ENCODE data around the gene TNFAIP3.
A peak's percentile ranks its signal among the peaks of the same experiment; 100 is the strongest.

The TNFAIP3 gene

DNA sequence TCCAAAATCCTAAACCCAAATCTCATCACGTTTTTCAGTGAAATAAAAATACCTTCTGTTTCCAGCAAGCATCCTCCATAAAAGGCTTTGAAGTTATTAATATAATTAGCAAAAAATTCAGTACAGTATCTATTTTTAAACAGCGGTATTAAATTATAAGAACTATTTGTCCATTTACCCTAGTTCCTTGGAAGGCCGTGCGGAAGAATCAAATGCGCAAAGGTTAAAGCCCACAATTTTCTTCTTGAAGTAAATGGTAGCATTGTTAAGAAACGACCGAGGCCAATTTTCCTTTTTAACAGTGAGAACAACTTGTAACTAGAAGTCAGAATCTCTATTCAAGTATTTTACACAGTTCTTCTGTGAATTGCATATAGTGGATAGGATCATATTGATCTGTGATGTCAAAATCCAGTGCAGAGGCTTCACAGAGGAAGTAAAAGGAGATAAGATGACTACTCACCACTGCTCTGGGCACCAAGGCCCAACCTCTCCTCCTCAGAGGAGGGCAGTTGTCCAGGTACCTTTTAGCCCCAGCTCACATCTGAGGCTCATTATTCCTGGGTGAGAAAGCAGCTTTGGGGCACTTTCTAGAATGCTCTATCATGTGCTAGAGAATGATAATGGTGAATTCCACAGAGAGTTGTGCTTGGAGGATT is 36.3 kb downstream of the TNFAIP3 start:
- no peak for DNase-seq (ENCODE audit: low read depth)

DNA sequence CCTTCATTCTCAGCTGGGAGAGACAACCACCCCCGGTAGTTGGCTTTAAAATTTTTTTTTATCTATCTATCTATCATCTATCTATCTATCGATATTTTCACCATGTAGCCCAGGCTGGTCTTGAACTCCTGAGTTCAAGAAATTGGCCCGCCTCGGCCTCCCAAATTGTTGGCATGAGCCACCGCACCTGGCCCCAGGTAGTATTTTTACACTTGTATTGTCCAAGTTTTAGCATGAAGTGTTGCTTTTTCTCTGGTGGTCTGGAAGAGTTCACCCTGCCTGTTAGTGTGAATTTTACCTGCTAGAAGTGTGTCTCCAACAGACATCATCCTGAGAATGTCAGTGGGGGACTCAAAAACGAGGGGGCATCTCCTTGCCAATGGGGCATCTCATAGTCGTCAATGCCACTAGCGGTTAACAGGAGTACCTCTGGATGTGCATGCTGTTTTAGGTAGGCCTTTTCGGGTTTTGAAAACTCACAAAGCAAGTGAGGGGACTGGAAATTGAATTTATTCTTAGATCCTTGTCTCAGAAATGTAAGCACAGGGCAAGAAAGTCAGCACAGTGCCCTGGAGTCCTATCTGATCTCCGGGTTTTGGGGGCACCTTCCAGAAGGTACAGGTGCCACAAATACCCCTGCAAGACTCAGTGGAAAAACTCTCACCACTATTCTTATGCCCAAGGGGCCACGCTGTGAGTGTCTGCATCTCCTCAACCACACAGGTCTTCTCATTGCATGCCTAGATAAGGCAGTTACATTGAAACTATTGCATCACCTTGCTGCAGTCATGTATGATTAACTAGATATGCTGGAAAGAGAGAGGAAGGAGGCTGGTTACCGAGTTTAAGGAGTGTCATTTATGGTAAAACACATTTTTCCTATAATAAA is 37.1 kb downstream of the TNFAIP3 start:
- DNase-seq (ENCODE audit: low read depth) = no peak

DNA sequence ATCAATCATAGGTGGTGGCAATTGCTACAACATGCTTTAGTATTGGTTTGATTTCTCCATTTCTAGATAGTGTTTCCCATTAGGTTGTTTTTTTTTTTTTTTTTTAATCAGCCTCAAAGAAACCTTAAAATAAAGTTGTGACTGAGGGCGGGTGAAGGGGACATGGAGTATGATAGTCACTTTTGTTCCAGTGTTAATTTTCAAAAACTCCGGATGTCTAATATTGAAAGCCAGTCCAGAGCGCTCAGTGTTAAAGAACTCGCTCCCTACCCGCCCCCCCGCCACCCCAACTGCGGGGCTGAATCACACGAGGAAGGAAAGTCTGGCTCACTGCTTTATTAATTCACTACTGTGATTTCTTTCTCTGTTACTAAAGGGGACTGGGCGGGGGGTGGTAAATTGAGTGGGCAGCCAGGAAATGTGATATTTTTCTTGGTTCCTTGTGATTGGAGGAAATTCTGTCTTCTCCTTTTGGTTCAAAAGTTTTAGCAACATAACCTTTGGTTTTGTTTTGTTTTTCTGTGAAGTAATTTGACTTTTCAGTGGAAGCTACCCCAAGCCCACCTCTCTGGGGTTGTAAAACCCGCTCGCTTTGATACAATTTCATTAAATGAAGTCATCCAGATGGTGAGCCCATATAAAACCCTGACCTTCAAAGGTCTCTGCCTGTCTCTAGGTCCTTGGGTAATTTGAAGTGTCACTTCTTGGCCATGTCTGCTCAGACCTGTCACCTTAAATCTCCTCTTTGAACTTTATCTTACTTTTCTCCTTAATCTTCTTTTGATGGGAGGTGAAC is 38.0 kb downstream of the TNFAIP3 start:
- DNase-seq (ENCODE audit: low read depth) = peak; percentile 48

DNA sequence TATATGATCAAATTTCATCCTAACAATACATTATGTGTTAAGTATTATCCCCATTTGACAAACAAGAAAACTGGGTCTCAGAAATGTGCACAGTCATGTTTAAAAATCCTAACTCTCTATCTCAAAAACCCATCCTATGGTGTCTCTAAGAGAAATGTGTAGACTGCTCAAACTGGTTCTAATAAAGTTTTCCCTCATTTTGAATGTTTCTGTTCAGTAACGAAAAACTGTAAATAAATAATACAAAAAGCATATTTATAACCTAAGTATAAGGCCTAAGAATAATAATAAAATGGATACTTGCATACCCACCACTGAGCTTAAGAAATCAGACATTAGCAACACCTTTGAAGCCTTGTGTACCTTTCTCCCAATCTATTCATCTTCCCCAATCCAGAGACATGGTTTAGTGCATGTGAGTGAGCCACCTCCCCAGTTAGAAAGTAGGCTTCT is 39.0 kb downstream of the TNFAIP3 start:
- DNase-seq (ENCODE audit: low read depth) = no peak

DNA sequence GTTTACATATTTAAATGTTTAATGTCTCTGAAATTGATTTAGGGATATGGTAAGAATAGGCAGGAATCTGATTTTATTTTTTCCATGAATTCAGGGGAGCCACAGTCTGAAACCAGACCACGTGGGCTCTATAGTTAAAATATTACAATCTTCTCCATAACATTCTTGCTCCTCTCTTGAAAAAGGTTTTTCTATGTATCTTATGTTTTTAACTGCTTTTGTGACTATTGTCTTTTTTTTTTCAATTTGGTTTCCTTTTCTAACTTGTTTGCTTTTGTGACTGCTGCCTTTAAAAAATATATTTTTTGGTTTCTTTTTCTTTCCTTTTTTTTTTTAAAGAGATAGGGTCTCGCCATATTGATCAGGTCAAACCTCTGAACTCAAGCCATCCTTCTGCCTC is 40.1 kb downstream of the TNFAIP3 start:
- no peak for DNase-seq (ENCODE audit: low read depth)

DNA sequence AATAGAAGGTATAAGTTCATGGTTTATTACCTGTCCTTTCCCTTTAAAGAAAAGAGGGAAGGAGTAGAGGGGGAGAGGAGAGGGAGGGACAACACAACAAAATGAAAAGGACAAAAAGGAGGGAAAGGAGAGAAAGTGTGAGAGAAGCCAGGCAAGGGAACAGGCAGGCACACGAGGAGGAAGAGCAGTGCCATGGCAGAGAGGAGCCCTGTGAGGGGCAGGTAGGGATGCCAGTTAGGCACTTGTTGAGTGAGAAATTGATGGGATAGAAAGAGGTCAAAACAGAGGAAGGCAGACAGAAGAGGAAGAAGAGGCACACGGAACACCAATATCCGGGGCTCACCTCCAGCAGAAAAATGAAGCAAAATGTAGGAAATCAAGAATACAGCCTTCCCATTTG is 42.5 kb downstream of the TNFAIP3 start:
- DNase-seq (ENCODE audit: low read depth) = no peak

DNA sequence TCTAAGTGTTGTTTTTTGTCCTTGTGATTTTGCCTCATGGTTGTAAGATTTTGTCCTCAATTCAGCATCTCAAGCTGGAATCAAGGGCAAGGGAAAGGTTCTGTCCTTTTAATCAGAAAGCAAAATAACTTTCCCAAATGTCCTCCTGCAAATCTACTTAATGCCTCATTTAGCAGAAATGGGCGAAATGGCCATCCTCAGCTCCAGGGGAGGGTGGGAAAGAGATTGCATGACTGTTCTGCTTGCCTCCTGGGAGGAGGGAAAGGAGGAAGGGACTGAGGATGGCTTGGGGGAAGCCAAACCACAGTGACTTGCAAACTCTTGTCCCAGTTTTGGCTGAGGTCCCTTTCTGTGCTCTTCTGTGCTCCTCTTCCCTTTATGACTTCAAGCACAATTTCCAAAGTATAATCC is 43.4 kb downstream of the TNFAIP3 start:
- DNase-seq (ENCODE audit: low read depth) = no peak

DNA sequence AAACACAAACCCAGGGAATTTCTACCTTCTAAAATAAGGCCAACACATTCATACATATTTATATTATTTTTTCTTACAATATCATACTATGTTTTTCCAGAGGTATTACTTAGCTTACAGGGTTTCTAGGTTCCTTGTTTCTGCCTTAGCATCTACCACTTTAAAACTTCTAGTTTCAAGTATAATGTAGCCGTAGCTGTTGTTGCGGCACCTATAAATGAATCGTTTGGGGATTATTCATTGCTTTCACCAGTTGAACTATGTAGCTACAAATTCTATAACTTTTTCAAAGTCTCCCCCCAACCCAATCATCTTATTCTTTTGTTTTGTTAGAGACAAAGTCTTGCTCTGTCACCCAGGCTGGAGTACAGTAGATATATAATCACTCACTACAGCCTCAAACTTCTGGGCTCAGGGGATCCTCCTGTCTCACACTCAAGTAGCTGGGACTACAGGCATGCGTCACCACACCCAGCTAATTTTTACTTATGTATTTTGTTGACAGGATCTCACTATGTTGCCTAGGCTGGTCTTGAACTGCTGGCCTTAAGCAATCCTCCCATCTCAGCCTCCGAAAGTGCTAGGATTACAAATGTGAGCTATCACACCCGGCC is 43.9 kb downstream of the TNFAIP3 start:
- no peak for DNase-seq (ENCODE audit: low read depth)

DNA sequence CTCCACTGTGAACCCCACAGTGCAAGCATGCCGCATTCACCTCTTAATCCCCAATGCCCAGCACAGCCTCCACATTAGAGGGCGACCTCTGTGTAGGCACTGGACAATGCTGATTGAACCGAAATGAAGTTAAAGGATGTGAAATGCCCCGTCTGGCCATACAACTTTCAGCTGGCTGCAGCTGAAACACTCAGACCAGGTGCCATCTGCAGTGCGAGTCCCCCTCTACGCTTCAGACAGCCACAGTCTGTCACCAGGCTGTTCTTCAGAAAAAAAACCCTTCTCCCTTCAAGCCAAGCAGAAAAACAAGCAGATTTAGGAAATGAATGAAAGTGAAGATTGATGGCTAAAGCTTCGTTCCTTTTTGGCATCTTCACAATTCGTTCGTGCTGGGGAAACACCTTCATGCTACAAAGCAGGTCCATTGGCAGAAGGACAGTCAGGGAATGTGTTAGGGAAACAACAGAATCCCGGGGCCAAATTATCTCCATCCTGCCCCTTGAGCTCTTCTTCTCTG is 44.7 kb downstream of the TNFAIP3 start:
- no peak for DNase-seq (ENCODE audit: low read depth)

DNA sequence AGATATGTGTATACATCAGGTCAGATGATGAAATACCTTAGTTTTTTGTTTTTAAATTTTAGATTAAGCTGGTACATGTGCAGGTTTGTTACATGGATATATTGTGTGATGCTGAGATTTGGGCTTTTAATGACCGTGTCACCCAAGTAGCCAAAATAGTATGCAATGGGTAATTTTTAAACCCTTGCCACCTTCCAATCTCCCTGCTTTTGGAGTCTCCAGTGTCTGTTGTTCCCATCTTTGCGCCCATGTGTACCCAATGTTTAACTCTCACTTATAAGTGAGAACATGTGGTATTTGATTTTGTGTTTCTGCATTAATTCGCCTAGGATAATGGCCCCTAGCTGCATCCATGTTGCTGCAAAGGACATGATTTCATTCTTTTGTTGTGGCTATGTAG is 45.8 kb downstream of the TNFAIP3 start:
- no peak for DNase-seq (ENCODE audit: low read depth)

DNA sequence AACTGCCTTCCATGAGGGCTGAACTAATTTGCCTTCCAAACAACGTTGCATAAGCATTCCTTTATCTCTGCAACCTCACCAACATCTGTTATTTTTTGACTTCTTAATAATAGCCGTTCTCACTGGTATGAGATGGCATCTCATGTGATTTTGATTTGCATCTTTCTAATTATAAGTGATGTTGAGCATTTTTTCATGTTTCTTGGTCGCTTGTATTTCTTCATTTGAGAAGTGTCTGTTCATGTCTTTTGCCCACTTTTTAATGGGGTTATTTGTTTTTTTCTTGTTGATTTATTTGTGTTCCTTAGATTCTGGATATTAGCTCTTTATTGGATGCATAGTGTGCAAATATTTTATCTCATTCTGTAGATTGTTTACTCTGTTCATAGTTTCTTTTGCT is 46.4 kb downstream of the TNFAIP3 start:
- DNase-seq (ENCODE audit: low read depth) = no peak

DNA sequence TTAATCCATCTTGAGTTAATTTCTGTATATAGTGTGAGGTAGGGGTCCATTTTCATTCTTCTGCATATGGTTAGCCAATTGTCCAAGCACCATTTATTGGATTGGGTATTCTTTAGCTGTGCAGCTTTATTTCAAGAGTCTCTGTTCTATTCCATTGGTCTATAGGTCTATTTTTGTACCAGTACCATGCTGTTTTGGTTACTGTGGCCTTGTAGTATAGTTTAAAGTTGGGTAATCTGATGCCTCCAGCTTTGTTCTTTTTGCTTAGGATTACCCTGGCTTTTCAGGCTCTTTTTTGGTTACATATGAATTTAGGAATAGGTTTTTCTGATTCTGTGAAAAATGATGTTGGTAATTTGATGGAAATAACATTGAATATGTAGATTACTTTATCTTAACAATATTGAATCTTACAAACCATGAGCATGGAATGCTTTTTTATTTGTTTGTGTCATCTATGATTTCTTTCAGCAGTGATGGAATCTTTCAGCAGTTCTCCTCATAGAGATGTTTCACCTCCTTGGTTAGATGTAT is 47.0 kb downstream of the TNFAIP3 start:
- DNase-seq (ENCODE audit: low read depth) = no peak

DNA sequence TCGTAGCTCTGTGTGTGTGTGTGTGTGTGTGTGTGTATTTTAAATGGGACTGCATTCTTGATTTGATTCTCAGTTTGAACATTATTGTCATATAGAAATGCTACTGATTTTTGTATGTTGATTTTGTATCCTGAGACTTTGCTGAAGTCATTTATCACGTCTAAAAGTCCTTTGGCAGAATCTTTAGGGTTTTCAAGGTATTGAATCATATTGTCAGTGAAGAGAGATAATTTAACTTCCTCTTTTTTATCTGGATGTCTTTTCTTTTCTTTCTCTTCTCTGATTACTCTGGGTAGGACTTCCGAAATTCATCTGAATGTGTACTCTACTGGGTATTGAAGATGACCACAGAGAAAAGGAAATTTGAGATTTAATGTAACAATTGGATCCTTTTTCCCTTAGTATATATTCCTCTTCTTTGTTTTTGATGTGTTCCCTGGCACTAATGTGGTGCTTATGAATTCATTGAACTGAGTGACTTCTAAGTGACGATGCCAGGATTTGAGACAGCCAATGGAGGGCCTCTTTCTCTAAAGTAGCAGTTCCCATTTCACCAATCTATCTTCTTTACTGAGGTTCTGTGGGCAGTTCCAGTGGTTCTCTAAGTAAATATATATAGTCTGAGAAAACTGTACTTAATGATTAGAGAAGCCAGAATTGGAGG is 47.6 kb downstream of the TNFAIP3 start:
- no peak for DNase-seq (ENCODE audit: low read depth)

DNA sequence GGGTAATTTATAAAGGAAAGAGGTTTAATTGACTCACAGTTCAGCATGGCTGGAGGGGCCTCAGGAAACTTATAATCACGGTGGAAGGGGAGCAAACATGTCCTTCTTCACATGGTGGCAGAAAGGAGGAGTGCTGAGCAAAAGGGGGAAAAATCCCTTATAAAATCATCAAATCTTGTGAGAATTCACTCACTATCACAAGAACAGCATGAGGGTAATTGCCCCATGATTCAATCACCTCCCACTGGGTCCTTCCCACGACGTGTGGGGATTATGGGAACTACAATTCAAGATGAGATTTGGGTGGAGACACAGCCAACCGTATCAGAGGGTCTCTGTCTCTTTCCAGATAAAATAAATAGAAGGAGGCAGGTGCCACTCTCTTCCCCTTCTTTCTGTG is 48.7 kb downstream of the TNFAIP3 start:
- no peak for DNase-seq (ENCODE audit: low read depth)

DNA sequence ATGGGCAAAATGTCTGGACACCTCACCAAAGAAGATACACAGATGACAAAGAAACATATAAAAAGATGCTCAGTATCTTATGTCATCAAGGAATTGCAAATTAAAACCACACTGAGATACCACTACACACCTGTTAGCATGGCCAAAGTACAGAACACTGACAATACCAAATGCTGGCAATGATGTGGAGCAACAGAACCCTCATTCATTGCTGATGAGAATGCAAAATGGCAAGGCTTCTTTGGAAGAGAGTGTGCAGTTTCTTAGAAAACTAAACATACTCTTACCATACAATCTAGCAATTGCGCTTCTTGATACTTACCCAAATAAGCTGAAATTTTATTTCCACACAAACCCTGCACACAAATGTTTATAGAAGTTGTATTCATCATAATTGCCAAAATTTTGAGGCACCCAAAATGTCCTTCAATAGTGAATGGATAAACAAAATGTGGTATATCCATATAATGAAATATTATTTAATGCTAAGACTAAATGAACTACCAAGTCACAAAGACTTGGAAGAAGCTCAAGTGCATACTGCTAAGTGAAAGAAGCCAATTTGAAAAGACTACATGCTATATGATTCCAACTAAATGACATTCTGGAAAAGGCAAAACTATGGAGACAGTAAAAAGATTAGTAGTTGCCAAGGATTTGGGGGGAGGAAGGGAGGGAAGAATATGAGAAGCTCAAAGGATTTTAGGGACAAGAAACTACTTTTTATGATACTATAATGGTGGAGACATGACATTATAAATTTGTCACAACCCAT is 50.7 kb downstream of the TNFAIP3 start:
- no peak for DNase-seq (ENCODE audit: low read depth)

DNA sequence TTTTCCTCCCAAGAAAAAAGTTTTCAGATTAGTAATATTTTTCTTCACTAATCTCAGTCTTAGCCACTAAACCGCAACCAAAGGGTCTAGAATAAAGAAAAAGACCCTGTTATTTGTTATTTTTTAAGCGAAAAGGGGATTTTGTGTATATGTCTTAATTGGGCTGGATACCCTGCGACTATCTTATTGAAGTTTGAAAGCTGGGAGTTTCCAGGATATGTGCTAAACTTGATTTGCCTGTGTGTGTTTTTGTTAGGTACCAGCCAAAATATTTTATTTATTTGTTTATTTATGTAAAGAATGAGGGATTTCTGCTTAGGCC is 52.4 kb downstream of the TNFAIP3 start:
- DNase-seq (ENCODE audit: low read depth) = no peak

DNA sequence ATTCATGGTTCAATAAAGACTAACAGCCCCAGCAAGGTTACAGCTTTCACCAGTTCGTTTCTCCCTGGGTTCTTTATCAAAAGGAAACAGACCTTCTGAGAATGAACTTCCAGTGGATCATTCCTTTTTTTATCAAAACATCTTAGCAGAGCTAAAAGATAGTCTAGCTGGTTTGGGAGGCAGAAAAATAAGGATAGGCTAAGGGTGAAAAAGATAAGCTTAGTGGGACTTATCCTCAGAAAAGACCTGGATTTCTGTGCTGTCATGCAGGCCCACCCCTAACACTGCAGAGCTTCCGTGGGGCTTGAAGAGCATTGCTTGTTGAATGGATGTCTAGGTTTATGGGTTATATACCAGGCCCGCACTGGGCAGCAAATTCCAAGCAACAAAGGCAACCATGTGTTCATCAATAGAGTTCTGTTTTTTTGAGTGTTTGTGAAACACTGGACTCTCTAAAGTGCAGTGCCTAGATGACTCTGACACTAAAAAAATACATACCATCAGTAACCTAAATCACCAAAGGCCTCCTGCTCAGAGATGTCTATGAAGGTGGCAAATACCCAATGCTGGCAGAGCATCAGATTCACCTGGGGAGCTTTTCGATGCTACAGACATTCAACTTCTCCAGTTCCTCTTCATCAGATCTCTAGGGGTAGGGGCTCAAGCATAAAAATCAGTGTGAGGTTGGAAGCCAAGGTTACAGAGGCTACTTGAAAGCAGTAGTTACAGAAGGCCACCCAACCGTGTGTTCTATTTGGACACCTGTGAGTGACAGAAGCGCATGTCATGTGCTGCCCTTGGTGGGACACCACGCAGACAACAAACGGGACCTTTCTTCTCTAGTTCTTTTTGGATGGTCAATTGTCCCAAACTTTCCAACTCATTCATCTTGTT is 53.0 kb downstream of the TNFAIP3 start:
- no peak for DNase-seq (ENCODE audit: low read depth)

DNA sequence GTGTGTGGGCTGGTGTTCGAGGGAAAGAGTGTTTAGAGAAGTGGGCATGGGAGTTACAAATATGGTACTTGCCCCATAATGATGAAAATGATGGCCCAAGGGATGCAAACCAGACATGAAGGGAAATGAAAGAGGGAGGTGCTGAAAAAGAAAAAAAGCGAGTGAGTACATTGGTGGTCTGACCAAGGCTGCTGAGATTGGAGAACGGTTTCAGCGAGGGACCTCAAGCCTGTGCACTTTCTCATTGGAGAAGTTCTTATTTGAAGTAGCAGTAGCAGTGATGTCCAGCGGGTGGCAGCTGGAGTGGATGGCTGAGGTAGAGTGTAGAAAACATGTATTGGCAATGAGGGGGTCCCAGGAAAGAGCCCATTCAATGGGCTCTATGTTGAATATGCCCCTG is 54.8 kb downstream of the TNFAIP3 start:
- DNase-seq (ENCODE audit: low read depth) = no peak

DNA sequence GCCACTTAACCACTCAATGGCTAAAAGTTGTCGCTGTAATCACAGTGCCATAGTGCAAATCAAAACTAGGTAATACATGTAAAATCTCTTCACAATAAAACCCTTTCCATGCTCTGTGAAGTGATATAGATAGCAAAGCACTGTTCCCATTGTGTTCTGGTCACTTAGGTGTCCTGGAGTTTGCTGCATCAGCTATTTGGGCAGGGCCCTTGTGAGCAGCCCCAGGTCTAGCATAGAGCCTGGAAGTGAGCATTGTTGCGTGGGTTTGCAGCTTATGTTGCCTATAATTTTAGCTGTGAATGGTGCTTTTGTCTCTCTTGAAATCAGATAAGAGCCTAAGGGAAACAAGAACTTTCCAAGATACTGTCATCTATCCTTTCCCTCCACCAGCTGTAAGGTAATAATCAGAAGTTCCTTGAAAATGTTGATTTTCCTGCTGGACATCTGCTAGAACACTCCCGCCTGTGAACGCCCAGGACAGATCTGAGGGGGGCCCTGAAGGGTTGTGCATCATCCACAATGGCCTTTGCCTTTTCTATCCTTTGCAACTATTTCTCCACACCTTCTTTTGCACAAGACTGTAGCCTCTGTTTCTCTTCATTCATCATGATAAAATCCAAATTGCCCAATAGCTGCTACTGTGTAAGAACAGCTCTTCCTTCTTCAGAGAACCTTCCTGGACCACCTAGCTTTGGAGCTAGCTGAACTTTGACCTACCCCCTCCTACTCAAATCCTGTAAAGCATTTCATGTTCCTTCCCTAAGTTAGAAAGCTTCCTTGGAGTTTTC is 57.0 kb downstream of the TNFAIP3 start:
- DNase-seq (ENCODE audit: low read depth) = no peak

All from activated T-cell treated with anti-CD3 and anti-CD28 coated beads for 1 hour (primary cell).